OCI-LY3 (cell line): Measurements from ENCODE around the gene GALNT18.

Source experiments
- EZH2phosphoT487 ChIP-seq: fragments of 200-600 bp; shearing (Covaris generic); IDR thresholded peaks from 2 replicates; pipeline ENCODE4 v1.6.1; 2018; ENCODE audit warnings: antibody characterized with exemption, mixed run types, low read depth
- TF ChIP-seq, protein P1 (sequence below): fragments of 200-600, 300-600 bp; sonication (generic); IDR thresholded peaks from 2 replicates; pipeline ENCODE4 v1.5.1; 2014; ENCODE audit warnings: antibody characterized with exemption, low read length, low read depth

DNA sequence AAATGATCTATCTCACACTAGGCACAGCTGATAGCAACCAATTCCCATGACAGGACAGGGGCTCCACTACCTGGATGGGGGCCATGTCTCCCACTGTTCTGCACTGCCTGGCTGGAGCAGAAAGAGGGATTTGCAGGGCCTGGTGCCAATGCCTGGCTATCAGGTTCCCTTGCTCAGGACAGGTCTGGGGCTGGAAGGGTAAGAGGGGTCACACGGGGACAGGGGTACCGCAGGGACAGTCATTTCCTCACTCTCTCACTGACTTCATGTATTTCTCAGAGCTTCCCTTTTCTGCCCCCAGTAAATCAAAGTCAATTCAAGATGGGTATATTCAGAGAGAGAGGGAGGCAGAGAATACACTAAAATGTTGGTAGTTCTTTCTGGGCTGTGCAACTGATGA, 149.7 kb downstream of the GALNT18 start:
- TF ChIP-seq, protein P1, sequence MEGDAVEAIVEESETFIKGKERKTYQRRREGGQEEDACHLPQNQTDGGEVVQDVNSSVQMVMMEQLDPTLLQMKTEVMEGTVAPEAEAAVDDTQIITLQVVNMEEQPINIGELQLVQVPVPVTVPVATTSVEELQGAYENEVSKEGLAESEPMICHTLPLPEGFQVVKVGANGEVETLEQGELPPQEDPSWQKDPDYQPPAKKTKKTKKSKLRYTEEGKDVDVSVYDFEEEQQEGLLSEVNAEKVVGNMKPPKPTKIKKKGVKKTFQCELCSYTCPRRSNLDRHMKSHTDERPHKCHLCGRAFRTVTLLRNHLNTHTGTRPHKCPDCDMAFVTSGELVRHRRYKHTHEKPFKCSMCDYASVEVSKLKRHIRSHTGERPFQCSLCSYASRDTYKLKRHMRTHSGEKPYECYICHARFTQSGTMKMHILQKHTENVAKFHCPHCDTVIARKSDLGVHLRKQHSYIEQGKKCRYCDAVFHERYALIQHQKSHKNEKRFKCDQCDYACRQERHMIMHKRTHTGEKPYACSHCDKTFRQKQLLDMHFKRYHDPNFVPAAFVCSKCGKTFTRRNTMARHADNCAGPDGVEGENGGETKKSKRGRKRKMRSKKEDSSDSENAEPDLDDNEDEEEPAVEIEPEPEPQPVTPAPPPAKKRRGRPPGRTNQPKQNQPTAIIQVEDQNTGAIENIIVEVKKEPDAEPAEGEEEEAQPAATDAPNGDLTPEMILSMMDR: no peak
- TF ChIP-seq EZH2phosphoT487: no peak
